ENCODE data around the gene TSBP1.

TSBP1 gene

GRCh38 chr6:32413427-32414047, 41.8 kb upstream of the TSBP1 start:
- H3K9ac ChIP-seq (ENCODE audit: low read length): no peak overlapping the region
- no peaks in the 10 kb centered on the region for H4K20me1 ChIP-seq (ENCODE audit: insufficient read depth, low read length)
- H3K27me3 ChIP-seq (replicated peaks; ENCODE audit: insufficient read depth, low read length): peaks cover 15% of the 10 kb centered on the region
- TF ChIP-seq CTCF (IDR thresholded peaks at IDR 0.05; ENCODE audit: low read length) (peak; percentile 91), EZH2 (optimal IDR thresholded peaks at IDR 0.05; ENCODE audit: low read depth, low read length) (no peak)
- H3K79me2 ChIP-seq (ENCODE audit: low read length): no peaks in the 10 kb centered on the region
- no peaks in the 10 kb centered on the region for H3F3A ChIP-seq (ENCODE audit: insufficient read depth, low read length)
- H3K4me2 ChIP-seq (ENCODE audit: low read depth, low read length): peak overlapping the region; percentile 25; the same call in 1 of the 2 replicates
- no peak overlapping the region for H3K4me3 ChIP-seq (ENCODE audit: low read length)
- no peaks in the 10 kb centered on the region for H3K9me3 ChIP-seq (replicated peaks; ENCODE audit: insufficient read depth, low read length)
- no peak overlapping the region for H3K27ac ChIP-seq (ENCODE audit: low read length)
- no peaks in the 10 kb centered on the region for H3K9me2 ChIP-seq (replicated peaks; ENCODE audit: insufficient read depth, low read length)
- no peaks in the 10 kb centered on the region for H3K4me1 ChIP-seq (ENCODE audit: low read length)
- peak; percentile 64 for DNase-seq
- no peaks in the 10 kb centered on the region for H3K36me3 ChIP-seq (replicated peaks; ENCODE audit: insufficient read depth, low read length)
- H2AFZ ChIP-seq (ENCODE audit: low read length): 0 out of 2 replicates have a peak overlapping the region, but pooled peaks have one; percentile 2

- Histone ChIP-seq H3K9ac (ENCODE audit: low read length) (no peak overlapping the region), H2AFZ (ENCODE audit: low read length) (no peak overlapping the region), H3K27me3 (replicated peaks; ENCODE audit: insufficient read depth, low read length) (peaks cover 15% of the 10 kb centered on the region), H3K9me2 (replicated peaks; ENCODE audit: insufficient read depth, low read length) (no peaks in the 10 kb centered on the region), H3K4me1 (ENCODE audit: low read length) (no peaks in the 10 kb centered on the region), H3K27ac (ENCODE audit: low read length) (no peak overlapping the region), H3K79me2 (ENCODE audit: low read length) (no peaks in the 10 kb centered on the region), H4K20me1 (ENCODE audit: insufficient read depth, low read length) (no peaks in the 10 kb centered on the region), H3K4me2 (ENCODE audit: low read depth, low read length) (no peak overlapping the region), H3K9me3 (replicated peaks; ENCODE audit: insufficient read depth, low read length) (no peaks in the 10 kb centered on the region), H3K36me3 (replicated peaks; ENCODE audit: insufficient read depth, low read length) (no peaks in the 10 kb centered on the region), H3K4me3 (ENCODE audit: low read length) (no peak overlapping the region), H3F3A (ENCODE audit: insufficient read depth, low read length) (no peaks in the 10 kb centered on the region)
- TF ChIP-seq CTCF (IDR thresholded peaks at IDR 0.05; ENCODE audit: low read length) (no peak), EZH2 (optimal IDR thresholded peaks at IDR 0.05; ENCODE audit: low read depth, low read length) (no peak), EZH2phosphoT487 (IDR thresholded peaks at IDR 0.05; ENCODE audit: low read length) (no peak)
- DNase-seq: no peak
These were observed 40.0 kb upstream of the TSBP1 start for GRCh38 chr6:32411566-32412327.

GRCh38 chr6:32410906-32411305, 39.2 kb upstream of the TSBP1 start:
- DNase-seq: no peak
- Histone ChIP-seq H3K9me2 (replicated peaks; ENCODE audit: insufficient read depth, low read length) (no peaks in the 10 kb centered on the region), H3K9ac (ENCODE audit: low read length) (no peak overlapping the region), H3K4me1 (ENCODE audit: low read length) (no peaks in the 10 kb centered on the region), H3K27ac (ENCODE audit: low read length) (no peak overlapping the region), H3K9me3 (replicated peaks; ENCODE audit: insufficient read depth, low read length) (no peaks in the 10 kb centered on the region), H3K79me2 (ENCODE audit: low read length) (no peaks in the 10 kb centered on the region), H4K20me1 (ENCODE audit: insufficient read depth, low read length) (no peaks in the 10 kb centered on the region), H3K36me3 (replicated peaks; ENCODE audit: insufficient read depth, low read length) (no peaks in the 10 kb centered on the region), H3F3A (ENCODE audit: insufficient read depth, low read length) (no peaks in the 10 kb centered on the region), H3K27me3 (replicated peaks; ENCODE audit: insufficient read depth, low read length) (peaks cover 15% of the 10 kb centered on the region), H3K4me2 (ENCODE audit: low read depth, low read length) (no peak overlapping the region), H2AFZ (ENCODE audit: low read length) (no peak overlapping the region), H3K4me3 (ENCODE audit: low read length) (no peak overlapping the region)
- no peak for TF ChIP-seq CTCF (IDR thresholded peaks at IDR 0.05; ENCODE audit: low read length)
